ENCODE measurements around the gene DOK7. TPM values are rescaled to one million over a fixed set of nuclear protein-coding genes. Genes with fewer than 3 reads are reported as not detected.

The DOK7 gene
- total RNA-seq, 2 donors from 2014 or later: 8.2 to 16.4 TPM

DNA sequence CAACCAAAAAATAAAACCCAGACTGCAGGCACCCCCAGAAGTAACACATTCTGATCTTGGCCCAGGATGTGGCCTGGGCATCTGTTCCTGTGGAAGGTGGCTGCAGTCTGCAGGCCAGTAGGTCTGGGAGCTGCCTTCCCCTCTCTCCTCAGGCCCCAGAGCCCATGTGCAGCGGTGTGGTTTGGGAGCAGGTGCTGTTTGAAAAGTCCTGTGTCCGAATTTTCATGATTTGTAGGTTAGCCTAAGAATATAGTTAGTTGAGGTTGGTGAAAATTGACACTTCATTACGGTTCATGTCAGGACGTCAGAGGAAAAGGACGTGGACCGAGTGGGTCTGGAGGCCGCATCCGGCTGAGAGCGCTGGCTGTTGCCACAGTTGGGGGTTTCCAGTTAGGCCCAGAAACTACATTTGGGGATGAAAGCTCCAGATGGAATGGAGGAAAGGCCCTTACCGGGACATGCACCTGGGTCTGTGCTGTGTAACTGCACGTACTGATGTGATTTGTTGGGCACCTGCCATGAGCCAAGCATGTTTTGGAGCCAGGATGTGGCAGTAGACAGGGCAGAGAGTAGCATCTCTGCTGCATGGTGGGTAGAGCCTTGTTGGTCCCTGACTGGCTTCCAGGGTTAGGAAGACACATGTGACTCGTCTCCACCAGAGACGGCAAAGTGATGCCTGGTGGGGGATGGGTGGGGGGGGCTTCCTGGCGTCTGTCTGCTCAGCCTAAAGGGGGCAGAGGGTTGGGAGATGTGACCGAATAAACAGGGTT lies 43.1 kb upstream of the DOK7 start:
- no peak overlapping the region for H3K4me3 ChIP-seq
- intact Hi-C loops (cut with DNase I): no loop called here
- DNase-seq (ENCODE audit: low spot score): no peak
- peaks cover 7% of the 10 kb centered on the region for H3K4me1 ChIP-seq (replicated peaks)
- no peak for TF ChIP-seq POLR2A (IDR thresholded peaks at IDR 0.05)
- TF ChIP-seq POLR2AphosphoS5 (IDR thresholded peaks at IDR 0.05): no peak
- TF ChIP-seq, protein P1, sequence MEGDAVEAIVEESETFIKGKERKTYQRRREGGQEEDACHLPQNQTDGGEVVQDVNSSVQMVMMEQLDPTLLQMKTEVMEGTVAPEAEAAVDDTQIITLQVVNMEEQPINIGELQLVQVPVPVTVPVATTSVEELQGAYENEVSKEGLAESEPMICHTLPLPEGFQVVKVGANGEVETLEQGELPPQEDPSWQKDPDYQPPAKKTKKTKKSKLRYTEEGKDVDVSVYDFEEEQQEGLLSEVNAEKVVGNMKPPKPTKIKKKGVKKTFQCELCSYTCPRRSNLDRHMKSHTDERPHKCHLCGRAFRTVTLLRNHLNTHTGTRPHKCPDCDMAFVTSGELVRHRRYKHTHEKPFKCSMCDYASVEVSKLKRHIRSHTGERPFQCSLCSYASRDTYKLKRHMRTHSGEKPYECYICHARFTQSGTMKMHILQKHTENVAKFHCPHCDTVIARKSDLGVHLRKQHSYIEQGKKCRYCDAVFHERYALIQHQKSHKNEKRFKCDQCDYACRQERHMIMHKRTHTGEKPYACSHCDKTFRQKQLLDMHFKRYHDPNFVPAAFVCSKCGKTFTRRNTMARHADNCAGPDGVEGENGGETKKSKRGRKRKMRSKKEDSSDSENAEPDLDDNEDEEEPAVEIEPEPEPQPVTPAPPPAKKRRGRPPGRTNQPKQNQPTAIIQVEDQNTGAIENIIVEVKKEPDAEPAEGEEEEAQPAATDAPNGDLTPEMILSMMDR (IDR thresholded peaks at IDR 0.05): no peak
- H3K27ac ChIP-seq: no peak overlapping the region
- peaks cover 0 to 6% of the 10 kb centered on the region in 2 donors for H3K36me3 ChIP-seq
- no peaks in the 10 kb centered on the region for H3K9me3 ChIP-seq
- H3K27me3 ChIP-seq (replicated peaks; ENCODE audit: insufficient read depth): no peaks in the 10 kb centered on the region
- 84% methylated on average over 15 of the region's 15 CpGs for WGBS

DNA sequence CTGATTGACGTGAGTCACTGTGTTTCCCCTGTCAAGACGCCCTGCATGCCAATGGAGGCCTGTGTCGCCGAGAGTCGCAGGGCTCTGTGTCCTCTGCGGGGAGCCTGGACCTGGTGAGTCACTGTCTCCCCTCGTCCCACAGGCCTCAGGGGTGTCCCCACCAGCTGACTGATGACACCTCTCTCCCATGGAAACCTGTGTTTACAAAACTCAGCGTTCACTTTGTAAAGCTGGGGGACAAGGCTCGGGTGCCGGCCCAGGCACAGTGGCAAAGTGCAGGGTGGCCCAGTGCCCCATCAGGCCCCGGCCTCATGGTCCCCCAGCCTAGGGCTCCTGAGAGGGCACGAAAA lies 42.5 kb upstream of the DOK7 start:
- 90% methylated on average over 12 of the region's 12 CpGs for WGBS
- TF ChIP-seq POLR2AphosphoS5 (IDR thresholded peaks at IDR 0.05) (no peak), POLR2A (IDR thresholded peaks at IDR 0.05) (no peak)
- TF ChIP-seq, protein P1 (IDR thresholded peaks at IDR 0.05): no peak
- Histone ChIP-seq H3K4me1 (replicated peaks) (peaks cover 4% of the 10 kb centered on the region), H3K27me3 (replicated peaks; ENCODE audit: insufficient read depth) (no peaks in the 10 kb centered on the region), H3K36me3 (peaks cover 0 to 6% of the 10 kb centered on the region in 2 donors), H3K9me3 (no peaks in the 10 kb centered on the region), H3K4me3 (no peak overlapping the region), H3K27ac (no peak overlapping the region)
- DNase-seq (ENCODE audit: low spot score): no peak
- intact Hi-C loops (cut with DNase I): no loop called here

GRCh38 chr4:3420956-3421355 lies 42.1 kb upstream of the DOK7 start:
- DNase-seq (ENCODE audit: low spot score): no peak
- Histone ChIP-seq H3K4me3 (no peak overlapping the region), H3K4me1 (replicated peaks) (peaks cover under 1% of the 10 kb centered on the region), H3K9me3 (no peaks in the 10 kb centered on the region), H3K27ac (no peak overlapping the region), H3K36me3 (peaks cover 0 to 6% of the 10 kb centered on the region in 2 donors), H3K27me3 (replicated peaks; ENCODE audit: insufficient read depth) (no peaks in the 10 kb centered on the region)
- TF ChIP-seq POLR2AphosphoS5 (IDR thresholded peaks at IDR 0.05) (no peak), POLR2A (IDR thresholded peaks at IDR 0.05) (no peak)
- TF ChIP-seq, protein P1 (IDR thresholded peaks at IDR 0.05): no peak
- intact Hi-C loops (cut with DNase I): no loop called here
- 70% methylated on average over 10 of the region's 10 CpGs for WGBS

DNA sequence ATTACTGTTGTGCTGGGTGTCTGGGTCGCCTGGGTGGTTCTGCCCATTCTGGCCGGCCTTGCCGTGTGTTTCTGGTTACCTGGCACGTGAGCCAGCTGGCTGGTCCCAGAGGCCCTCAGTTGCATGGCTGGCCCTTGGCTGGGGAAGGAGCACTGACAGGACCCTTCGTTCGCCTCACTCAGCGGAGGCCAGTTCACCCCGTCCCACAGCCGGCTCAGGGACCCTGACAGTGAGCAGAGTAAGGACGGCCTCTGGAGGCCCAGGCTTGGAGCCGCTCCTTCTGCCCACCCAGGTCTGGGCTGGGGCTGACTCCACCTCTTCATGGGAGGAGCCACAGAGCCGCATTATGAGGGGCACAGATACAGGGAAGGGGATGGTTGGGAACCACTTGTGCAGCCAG lies 41.6 kb upstream of the DOK7 start:
- no peaks in the 10 kb centered on the region for H3K9me3 ChIP-seq
- TF ChIP-seq, protein P1 (IDR thresholded peaks at IDR 0.05): no peak
- TF ChIP-seq POLR2A (IDR thresholded peaks at IDR 0.05): no peak
- TF ChIP-seq POLR2AphosphoS5 (IDR thresholded peaks at IDR 0.05): no peak
- intact Hi-C loops (cut with DNase I): no loop called here
- H3K4me3 ChIP-seq: no peak overlapping the region
- no peak for DNase-seq (ENCODE audit: low spot score)
- 80% methylated on average over 9 of the region's 12 CpGs for WGBS
- H3K27me3 ChIP-seq (replicated peaks; ENCODE audit: insufficient read depth): no peaks in the 10 kb centered on the region
- no peak overlapping the region for H3K27ac ChIP-seq
- peaks cover 0 to 6% of the 10 kb centered on the region in 2 donors for H3K36me3 ChIP-seq
- H3K4me1 ChIP-seq (replicated peaks): no peaks in the 10 kb centered on the region

- H3K27ac ChIP-seq: no peak overlapping the region
- peaks cover 0 to 6% of the 10 kb centered on the region in 2 donors for H3K36me3 ChIP-seq
- intact Hi-C loops (cut with DNase I): no loop called here
- TF ChIP-seq, protein P1 (IDR thresholded peaks at IDR 0.05): no peak
- TF ChIP-seq POLR2AphosphoS5 (IDR thresholded peaks at IDR 0.05) (no peak), POLR2A (IDR thresholded peaks at IDR 0.05) (no peak)
- 91% methylated on average over 29 of the region's 29 CpGs for WGBS
- H3K27me3 ChIP-seq (replicated peaks; ENCODE audit: insufficient read depth): no peaks in the 10 kb centered on the region
- H3K9me3 ChIP-seq: no peaks in the 10 kb centered on the region
- H3K4me3 ChIP-seq: no peak overlapping the region
- DNase-seq (ENCODE audit: low spot score): no peak
- no peaks in the 10 kb centered on the region for H3K4me1 ChIP-seq (replicated peaks)
Observed at GRCh38 chr4:3422241-3422801, 40.8 kb upstream of the DOK7 start.
